Femur (tissue), 1 donor: ENCODE data around the gene CD37.
"Not testable (repeated sequence)": the region's sequence is repeated elsewhere in the genome, so short reads cannot be mapped to it uniquely, and the experiment has no call there.

Experiments
- DNase-seq: peaks from one replicate; pipeline ENCODE4 v3.0.0-alpha.2; 2017

CD37 gene

GRCh38 chr19:49335071-49335783 lies at the start of gene CD37:
Gene CD37 (plus strand): TSS chr19:49335406. CDS start chr19:49335541, 135 bp downstream.
- peak; percentile 33 for DNase-seq

DNA sequence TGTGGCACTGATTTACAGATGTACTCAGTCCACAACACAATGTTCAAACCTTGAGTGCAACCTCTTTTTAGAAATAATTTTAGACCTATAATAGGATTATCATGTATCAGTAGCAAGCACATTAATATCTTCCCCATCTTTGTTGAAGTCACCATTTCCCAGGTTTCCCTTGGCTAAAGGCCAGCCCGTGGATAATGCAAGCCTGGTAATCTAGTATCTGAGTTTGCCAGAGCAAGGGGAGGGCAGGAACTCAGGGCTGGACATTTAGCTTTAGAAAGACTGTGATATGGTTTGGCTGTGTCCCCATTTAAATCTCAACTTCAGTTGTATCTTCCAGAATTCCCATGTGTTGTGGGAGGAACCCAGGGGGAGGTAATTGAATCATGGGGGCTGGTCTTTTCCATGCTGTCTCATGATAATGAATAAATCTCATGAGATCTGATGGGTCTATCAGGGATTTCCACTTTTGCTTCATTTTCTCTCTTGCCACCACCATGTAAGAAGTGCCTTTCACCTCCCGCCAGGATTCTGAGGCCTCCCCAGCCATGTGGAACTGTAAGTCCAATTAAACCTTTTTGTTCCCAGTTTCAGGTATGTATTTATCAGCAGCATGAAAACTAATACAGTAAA lies 48.0 kb upstream of the CD37 start:
- no peak for DNase-seq

- DNase-seq: not testable (repeated sequence)
Observed at GRCh38 chr19:49288205-49288604, 47.0 kb upstream of the CD37 start.

DNA sequence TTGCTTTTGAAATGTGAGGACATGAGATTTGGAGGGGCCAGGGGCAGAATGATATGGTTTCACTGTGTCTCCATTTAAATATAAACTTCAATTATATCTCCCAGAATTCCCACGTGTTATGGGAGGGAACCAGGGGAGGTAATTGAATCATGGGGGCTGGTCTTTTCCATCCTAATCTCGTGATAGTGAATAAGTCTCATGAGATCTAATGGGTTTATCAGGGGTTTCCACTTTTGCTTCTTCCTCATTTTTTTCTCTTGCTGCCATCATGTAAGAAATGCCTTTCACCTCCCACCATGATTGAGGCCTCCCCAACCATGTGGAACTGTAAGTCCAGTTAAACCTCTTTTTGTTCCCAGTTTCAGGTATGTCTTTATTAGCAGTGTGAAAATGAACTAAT lies 45.9 kb upstream of the CD37 start:
- DNase-seq: not testable (repeated sequence)

- DNase-seq: no peak
Observed at GRCh38 chr19:49290517-49290916, 44.7 kb upstream of the CD37 start.

- DNase-seq: no peak
Observed at GRCh38 chr19:49294401-49294800, 40.8 kb upstream of the CD37 start.

- DNase-seq: no peak
Observed at GRCh38 chr19:49295208-49295880, 39.9 kb upstream of the CD37 start.

DNA sequence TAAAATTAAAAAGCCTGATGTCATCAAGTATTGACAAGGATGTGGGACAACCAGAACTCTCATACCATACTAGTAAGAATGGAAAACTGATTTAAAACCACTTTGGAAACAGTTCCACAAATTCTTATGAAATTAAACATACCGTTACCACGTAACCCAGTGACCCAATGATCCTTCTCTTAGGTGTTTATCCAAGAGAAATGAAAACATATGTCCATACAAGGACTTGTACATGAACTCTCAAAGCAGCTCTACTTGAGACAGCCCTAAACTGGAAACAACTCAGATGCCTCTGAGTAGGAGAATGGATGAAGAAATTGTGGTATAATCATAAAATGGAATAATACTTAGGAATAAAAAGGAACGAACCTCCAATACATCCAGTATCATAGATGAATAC lies 37.8 kb upstream of the CD37 start:
- DNase-seq: no peak

DNA sequence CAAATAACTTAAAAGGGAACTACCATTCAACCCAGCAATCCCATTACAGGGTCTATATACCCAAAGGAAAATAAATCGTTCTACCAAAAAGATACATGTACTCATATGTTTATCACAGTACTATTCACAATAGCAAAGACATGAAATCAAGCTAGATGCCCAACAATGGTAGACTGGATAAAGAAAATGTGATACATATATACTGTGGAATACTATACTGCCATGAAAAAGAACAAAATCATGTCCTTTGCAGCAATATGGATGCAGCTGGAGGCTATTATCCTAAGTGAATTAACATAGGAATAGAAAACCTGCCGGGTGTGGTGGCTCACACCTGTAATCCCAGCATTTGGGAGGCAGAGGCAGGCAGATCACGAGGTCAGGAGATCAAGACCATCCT lies 36.6 kb upstream of the CD37 start:
- not testable (repeated sequence) for DNase-seq

DNA sequence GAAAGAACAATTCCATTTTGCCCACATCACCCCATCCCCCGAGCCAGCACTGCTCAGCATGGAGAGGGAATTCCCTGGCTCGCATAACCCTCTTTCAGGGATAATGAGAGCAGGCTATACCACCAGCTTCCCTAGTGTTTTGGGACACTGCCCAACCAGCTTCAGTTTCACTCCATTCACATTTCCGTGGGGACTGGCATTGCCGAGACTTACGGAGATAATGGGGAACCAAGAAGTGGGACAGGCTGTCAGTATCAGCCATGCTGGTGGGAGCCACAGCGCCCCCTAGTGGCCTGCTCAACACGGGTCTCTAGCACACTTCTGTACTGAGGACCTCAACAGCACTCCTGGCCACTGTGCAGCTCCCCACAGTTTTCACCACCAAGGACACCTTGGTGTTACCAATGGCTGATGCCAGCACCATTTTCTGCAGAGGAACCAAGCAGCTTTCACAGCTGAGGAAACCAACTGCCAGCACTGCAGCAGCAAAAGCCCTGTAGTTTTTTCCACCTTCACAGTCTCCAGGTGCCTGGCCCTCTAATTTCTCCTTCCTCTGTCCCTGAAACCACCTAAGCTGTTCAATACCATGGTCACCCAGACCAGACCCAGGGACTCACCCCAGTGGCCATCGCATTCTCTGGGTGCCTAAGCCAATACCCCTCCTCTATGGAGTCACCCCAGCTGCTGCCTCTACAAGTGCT lies 33.9 kb upstream of the CD37 start:
- peak; percentile 75 for DNase-seq

DNA sequence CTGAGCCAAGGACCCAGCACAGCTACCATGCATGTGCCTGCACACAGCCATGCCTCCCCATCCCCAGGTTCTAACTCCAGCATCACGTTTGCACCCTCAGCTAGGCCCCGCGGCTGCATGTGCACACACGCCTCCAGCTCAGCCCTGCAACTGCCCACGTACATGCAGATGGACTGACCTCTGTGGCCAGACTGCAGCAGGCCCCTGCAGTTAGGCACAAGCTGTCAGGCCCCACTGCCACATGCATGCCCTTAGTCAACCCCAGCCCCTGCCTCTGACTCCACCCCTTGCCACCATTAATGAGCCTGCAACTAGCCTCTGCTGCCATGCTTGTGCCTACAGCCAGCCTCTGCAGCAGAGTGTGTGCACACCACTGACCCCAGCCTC lies 33.3 kb upstream of the CD37 start:
- no peak for DNase-seq

DNA sequence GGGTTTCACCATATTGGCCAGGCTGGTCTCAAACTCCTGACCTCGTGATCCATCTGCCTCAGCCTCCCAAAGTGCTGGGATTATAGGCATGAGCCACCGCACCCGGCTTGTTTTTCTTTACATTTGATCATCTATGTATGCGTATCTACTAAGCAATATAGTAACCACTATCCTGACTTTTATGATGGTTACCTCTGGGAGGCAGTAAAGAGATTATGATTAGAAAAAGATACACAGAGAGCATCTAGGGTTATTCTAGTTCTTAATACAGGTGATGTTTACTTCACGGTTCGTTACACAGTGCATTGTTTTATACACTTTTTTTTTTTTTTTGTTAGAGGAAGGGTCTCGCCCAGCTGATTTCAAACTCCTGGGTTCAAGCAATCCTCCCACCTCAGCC lies 28.5 kb upstream of the CD37 start:
- not testable (repeated sequence) for DNase-seq

GRCh38 chr19:49309087-49309486 lies 26.1 kb upstream of the CD37 start:
- DNase-seq: no peak

DNA sequence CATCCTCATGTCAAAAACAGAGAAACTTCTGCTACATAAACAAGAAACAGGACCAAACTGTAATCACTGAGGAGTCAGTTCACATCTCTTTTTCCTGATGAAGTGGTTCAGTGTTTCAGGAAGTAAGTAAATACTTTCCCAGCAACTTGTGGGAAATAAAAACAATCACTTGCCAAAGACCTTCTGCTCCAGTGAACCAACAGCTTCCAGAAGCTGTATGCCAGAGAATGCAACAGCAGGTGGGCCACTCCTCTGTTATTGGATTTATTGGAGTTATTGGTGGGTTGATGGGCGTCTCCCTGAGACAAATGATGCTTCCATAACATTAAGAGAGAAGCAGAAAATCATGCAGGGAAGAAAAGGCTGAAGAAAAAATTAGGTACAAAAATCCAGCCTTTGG lies 20.1 kb upstream of the CD37 start:
- DNase-seq: no peak

- DNase-seq: no peak
Observed at GRCh38 chr19:49316284-49316683, 18.9 kb upstream of the CD37 start.

DNA sequence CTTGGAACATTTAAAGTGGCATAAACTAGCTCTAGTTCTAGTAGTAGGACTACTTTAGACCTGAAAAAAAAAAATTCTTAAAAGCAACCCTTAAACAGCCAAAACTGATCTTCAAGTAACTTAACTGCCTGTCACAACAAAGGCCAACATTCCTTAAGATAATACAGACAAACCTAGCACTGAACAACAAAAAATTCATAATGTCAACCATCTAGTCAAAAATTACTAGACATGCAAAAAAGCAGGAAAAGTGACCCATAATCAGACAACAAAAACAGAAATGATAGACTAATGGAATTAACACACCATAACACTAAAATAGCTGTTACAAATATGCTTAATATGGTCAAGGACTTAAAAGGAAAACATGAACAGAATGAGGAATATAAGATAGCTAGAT lies 16.9 kb upstream of the CD37 start:
- no peak for DNase-seq

GRCh38 chr19:49324801-49325576 lies 10.2 kb upstream of the CD37 start, which contains the start of gene SLC6A16:
Gene SLC6A16 (minus strand): TSS chr19:49325191. CDS start chr19:49311347, 13,844 bp downstream.
- DNase-seq: no peak

GRCh38 chr19:49325756-49326155 lies 9.4 kb upstream of the CD37 start:
- not testable (repeated sequence) for DNase-seq

DNA sequence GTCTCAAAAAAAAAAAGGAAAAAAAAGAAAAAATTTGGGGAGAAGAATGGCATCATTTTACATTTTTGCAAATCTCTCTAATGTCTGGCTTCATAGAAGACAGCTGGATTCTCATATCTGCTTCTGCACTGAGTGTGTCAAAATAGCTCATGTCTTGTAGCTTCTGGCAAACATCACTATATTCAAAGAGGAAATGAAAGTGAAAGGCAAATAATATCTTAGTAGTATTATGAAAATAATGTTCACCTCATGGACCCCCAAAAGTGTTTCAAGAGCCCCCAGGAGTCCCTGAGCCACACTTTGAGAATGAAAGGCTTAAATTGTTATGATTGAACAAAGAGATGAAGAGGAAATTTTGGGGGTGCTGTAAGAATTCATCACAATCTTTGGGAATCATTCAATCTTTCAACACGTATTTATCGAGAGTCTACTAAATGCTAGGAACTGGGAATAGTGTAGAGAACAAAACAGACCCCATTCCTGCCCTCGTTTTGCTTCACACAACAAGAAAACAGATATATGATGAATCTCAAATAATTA lies 9.0 kb upstream of the CD37 start:
- no peak for DNase-seq

- DNase-seq: peak; percentile 14
Observed at GRCh38 chr19:49327878-49328544, 7.2 kb upstream of the CD37 start.

- peak; percentile 3 for DNase-seq
Observed at GRCh38 chr19:49328741-49329140, 6.5 kb upstream of the CD37 start.

GRCh38 chr19:49331187-49331586 lies 4.0 kb upstream of the CD37 start:
- peak; percentile 3 for DNase-seq
